K562 (cell line): Measurements from ENCODE around the gene TRNT1. TPM values are rescaled to one million over a fixed set of nuclear protein-coding genes. Genes with fewer than 3 reads are reported as not detected.

Experiments
- ATAC-seq: fragments of 200-7000 bp; cut with Tn5 transposase; 3 replicates; pipeline ENCODE4 v1.9.1; 2020; ENCODE audit warnings: moderate library complexity
- BruUV-seq: library from RNA; stranded (reverse); fragments of 400-500 nt; replicated peaks from 2 replicates; lab custom pipeline; 2021; lab: Mats Ljungman, UMichigan
- CTCF ChIA-PET: fragments of 300-600 bp; formaldehyde crosslinking; extraction: SDS; loops from one replicate; lab custom pipeline; 2021; ENCODE audit warnings: low intra/inter-chr PET ratio; lab: Yijun Ruan, JAX
- POLR2A ChIA-PET: fragments of 300-600, 350-650 bp; sonication (Branson Sonifier 250); formaldehyde crosslinking; extraction: SDS; loops from one replicate; lab custom pipeline; 2021; ENCODE audit warnings: antibody characterized with exemption, inconsistent platforms; lab: Yijun Ruan, JAX
- DNase-seq, 4 experiments: peaks; one replicate each; pipeline versions ENCODE4 v3.0.0 to v3.0.0-alpha.2; 2011 to 2018; ENCODE audit warnings: low spot score in 3 of 4, mixed read lengths in 3 of 4; ENCODE audit errors: extremely low read depth in 1 of 4
- FAIRE-seq: peaks from 2 replicates; lab custom pipeline; 2011; peaks lifted over from hg19 to GRCh38; lab: Jason Lieb, UNC
- H2AFZ ChIP-seq: 2 replicates; pipeline ENCODE4 v1.6.0; 2011; ENCODE audit warnings: low read depth, low read length, control low read depth, inconsistent platforms
- H3K27ac ChIP-seq: fragments of 200-600 bp; 3 replicates; pipeline ENCODE4 v1.8.0; 2011; ENCODE audit warnings: low read depth, mild to moderate bottlenecking, control low read depth, inconsistent platforms, low read length, moderate library complexity, mixed read lengths; ENCODE audit errors: extremely low read depth
- H3K27me3 ChIP-seq, 2 experiments: fragments of 300-600 bp in 1 of 2; 2 replicates in 1 of 2; 3 replicates in 1 of 2; pipeline versions ENCODE4 v1.6.0 to v1.8.0; 2011; ENCODE audit warnings: inconsistent platforms in 2 of 2, low read length in 2 of 2, mild to moderate bottlenecking in 1 of 2, mixed read lengths in 1 of 2, moderate library complexity in 1 of 2; ENCODE audit not compliant: control insufficient read depth in 2 of 2, insufficient read depth in 2 of 2
- H3K36me3 ChIP-seq: fragments of 300-600 bp; 3 replicates; pipeline ENCODE4 v1.8.0; 2011; ENCODE audit warnings: mild to moderate bottlenecking, low read length, inconsistent platforms; ENCODE audit not compliant: control insufficient read depth, insufficient read depth
- H3K4me1 ChIP-seq, 2 experiments: fragments of 200-600 bp in 1 of 2; replicated peaks in 1 of 2; 2 replicates in 1 of 2; 3 replicates in 1 of 2; pipeline versions ENCODE4 v1.5.1 to v1.8.0; 2011; ENCODE audit warnings: inconsistent platforms in 2 of 2, low read length in 2 of 2, mild to moderate bottlenecking in 1 of 2, mixed read lengths in 1 of 2, moderate library complexity in 1 of 2; ENCODE audit not compliant: control insufficient read depth in 2 of 2, insufficient read depth in 2 of 2
- H3K4me2 ChIP-seq: 2 replicates; pipeline ENCODE4 v1.6.1; 2011; ENCODE audit warnings: low read length, control low read depth, inconsistent platforms, mixed read lengths; ENCODE audit not compliant: insufficient read depth
- H3K4me3 ChIP-seq: fragments of 200-600 bp; sonication (generic), shearing (Covaris generic); 2 replicates; pipeline ENCODE4 v1.5.1; 2016; ENCODE audit warnings: control low read depth, inconsistent platforms
- H3K79me2 ChIP-seq: fragments of 200-600 bp; 3 replicates; pipeline ENCODE4 v1.8.0; 2011; ENCODE audit warnings: low read length, inconsistent platforms; ENCODE audit not compliant: control insufficient read depth, insufficient read depth
- H3K9ac ChIP-seq, 2 experiments: 2 replicates each; pipeline versions ENCODE4 v1.6.0 to v1.6.1; 2011; ENCODE audit warnings: low read depth in 2 of 2, low read length in 2 of 2, control low read depth in 1 of 2, inconsistent platforms in 1 of 2, mild to moderate bottlenecking in 1 of 2, mixed read lengths in 1 of 2; ENCODE audit not compliant: insufficient read depth in 1 of 2
- H3K9me1 ChIP-seq: one replicate; pipeline ENCODE4 v1.6.0; 2011; ENCODE audit warnings: inconsistent platforms, mild to moderate bottlenecking, low read length, moderate library complexity; ENCODE audit not compliant: control insufficient read depth, insufficient read depth
- H3K9me3 ChIP-seq: replicated peaks from 2 replicates; pipeline ENCODE4 v1.5.1; 2011; ENCODE audit warnings: low read depth, low read length, inconsistent platforms; ENCODE audit not compliant: control insufficient read depth, insufficient read depth
- H4K20me1 ChIP-seq: replicated peaks from 2 replicates; pipeline ENCODE4 v1.6.1; 2011; ENCODE audit warnings: low read length, inconsistent platforms, mixed read lengths; ENCODE audit not compliant: control insufficient read depth, insufficient read depth
- ADNP ChIP-seq: fragments of 200-800 bp; sonication (Bioruptor generic); IDR thresholded peaks from 2 replicates; pipeline ENCODE4 v1.6.1; 2016; ENCODE audit warnings: missing genetic modification characterization, missing compliant biosample characterization
- BRD9 ChIP-seq: fragments of 450-650 bp; IDR thresholded peaks from 2 replicates; pipeline ENCODE4 v1.6.1; 2018; ENCODE audit warnings: low read depth; ENCODE audit not compliant: partially characterized antibody
- CTBP1 ChIP-seq: fragments of 450-650 bp; IDR thresholded peaks from 2 replicates; pipeline ENCODE4 v1.6.1; 2016; ENCODE audit warnings: borderline replicate concordance
- DACH1 ChIP-seq: fragments of 450-650 bp; IDR thresholded peaks from 2 replicates; pipeline ENCODE4 v1.6.1; 2018; ENCODE audit not compliant: partially characterized antibody
- KHSRP ChIP-seq: fragments of 450-650 bp; IDR thresholded peaks from 2 replicates; pipeline ENCODE4 v1.6.1; 2017
- MEIS2 ChIP-seq: fragments of 450-650 bp; IDR thresholded peaks from 2 replicates; pipeline ENCODE4 v1.6.1; 2014; ENCODE audit warnings: mild to moderate bottlenecking; ENCODE audit not compliant: partially characterized antibody
- POU5F1 ChIP-seq: fragments of 150-350 bp; IDR thresholded peaks from 2 replicates; pipeline ENCODE4 v1.6.1; 2014; ENCODE audit warnings: borderline replicate concordance, low read length, low read depth, mild to moderate bottlenecking; ENCODE audit not compliant: partially characterized antibody
- PTRF ChIP-seq: fragments of 450-650 bp; IDR thresholded peaks from 2 replicates; pipeline ENCODE4 v1.6.1; 2016; ENCODE audit warnings: mild to moderate bottlenecking, missing genetic modification characterization, missing compliant biosample characterization
- RCOR1 ChIP-seq, 2 experiments: IDR thresholded peaks; 2 replicates each; pipeline ENCODE4 v1.6.1; 2012; ENCODE audit warnings: low read depth in 2 of 2, low read length in 2 of 2, borderline replicate concordance in 1 of 2, improper control_type of control experiment in 1 of 2
- SMAD3 ChIP-seq: fragments of 450-650 bp; formaldehyde crosslinking; conservative IDR thresholded peaks from 2 replicates; pipeline ENCODE4 v1.4.0; 2020; ENCODE audit warnings: mild to moderate bottlenecking
- ZNF124 ChIP-seq: sonication (generic); formaldehyde crosslinking; IDR thresholded peaks from 2 replicates; pipeline ENCODE4 v1.8.1; 2022; ENCODE audit warnings: missing genetic modification reagents
- WGBS: fragments of 100-300 bp; shearing (Covaris generic); methylation state at CpG from one replicate; pipeline ENCODE4 v1.1.6; 2016; ENCODE audit warnings: low coverage, mixed read lengths; ENCODE audit not compliant: insufficient coverage; ENCODE audit errors: missing lambda C conversion rate; 5-methylcytosine and 5-hydroxymethylcytosine counted together
- in situ Hi-C: fragments of 300-500 bp; cut with MboI; formaldehyde crosslinking; loops from 4 replicates; pipeline ENCODE4 v1.15.0; 2018; ENCODE audit warnings: inconsistent platforms, mixed read lengths
- intact Hi-C: fragments of 100-400 bp; cut with micrococcal nuclease; formaldehyde crosslinking; loops from 2 replicates; pipeline ENCODE4 v1.14.2; 2022
- polyA plus RNA-seq, 8 experiments: library from polyadenylated mRNA; depleted of rRNA in 4 of 8; stranded (reverse) in 5 of 8; unstranded in 3 of 8; fragments of >200 nt; fragmentation: Nextera tagmentation in 2 of 8; fragmentation: Illumina TruSeq in 1 of 8; extraction: Ambion mirVana in 2 of 8; extraction: Trizol in 1 of 8; gene quantifications; 2 replicates each; pipeline versions ENCODE4 v1.2.1 to v1.2.3, GENCODE V29; 2011 to 2014; ENCODE audit warnings: inconsistent platforms in 1 of 8, missing spikeins in 1 of 8
- total RNA-seq, 7 experiments: library from RNA; depleted of rRNA in 6 of 7; stranded (reverse); fragments of >200 nt in 6 of 7; fragmentation: Illumina TruSeq in 2 of 7; extraction: Trizol in 2 of 7; gene quantifications; 2 replicates each; pipeline versions ENCODE4 v1.2.1 to v1.2.3, GENCODE V29; 2011 to 2021; ENCODE audit warnings: low replicate concordance in 1 of 7
- TF ChIP-seq, protein P1 (sequence below): sonication (generic); formaldehyde crosslinking; IDR thresholded peaks from 2 replicates; pipeline ENCODE4 v1.8.0; 2023; ENCODE audit warnings: mild to moderate bottlenecking, missing genetic modification reagents
- TF ChIP-seq, protein P2 (sequence below): sonication (generic); formaldehyde crosslinking; IDR thresholded peaks from 2 replicates; pipeline ENCODE4 v1.5.0; 2020; ENCODE audit warnings: missing genetic modification reagents

Gene TRNT1
- total and polyA plus RNA-seq, 9 of the 15 experiments (the other 6 are each of a cell fraction or from before 2014, with no cell fraction given) = 38.1 to 58.2 (median 47.4) TPM

DNA sequence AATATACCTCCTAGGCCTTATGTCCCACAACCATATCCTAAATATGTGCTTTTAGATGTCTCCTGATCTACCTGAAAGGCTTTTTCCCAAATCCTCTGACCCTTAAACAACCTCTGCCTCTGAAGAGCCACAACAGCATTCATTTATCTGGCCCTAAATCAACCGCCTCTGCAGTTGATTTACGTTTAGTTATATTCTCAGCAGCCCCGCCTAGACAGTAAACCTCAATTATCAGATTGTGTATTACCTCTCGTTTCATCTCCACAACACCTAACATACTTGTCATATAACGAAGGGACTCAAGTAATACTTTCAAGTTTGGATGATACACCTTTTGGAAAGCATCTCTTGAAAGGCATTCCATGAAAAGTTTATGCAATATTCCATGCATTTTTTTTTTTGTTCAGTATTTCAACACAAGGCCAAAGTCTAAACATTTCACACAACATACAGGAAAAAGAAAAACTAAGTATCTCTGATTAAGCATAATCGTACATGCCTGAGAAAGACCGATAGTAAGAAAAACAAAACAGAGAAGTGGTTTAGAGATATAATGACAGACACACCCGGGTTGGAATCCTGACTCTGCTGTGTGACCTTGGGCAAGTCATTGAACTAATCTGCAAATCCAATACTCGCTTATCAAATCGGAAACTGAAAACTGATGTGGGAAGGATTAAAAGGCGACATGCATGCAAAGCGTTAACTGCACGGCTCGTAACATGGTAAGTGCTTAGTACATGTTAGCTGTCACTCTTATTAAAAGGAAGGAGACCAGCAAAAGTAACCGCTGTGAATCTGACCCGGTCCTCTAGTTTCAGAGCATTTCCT lies 52.0 kb downstream of the TRNT1 start:
- peak; percentile 15 for FAIRE-seq
- CTCF ChIA-PET = interaction anchor here (0.7 kb wide), 1 partner anchor 1132 kb away, joined by 3 read pairs; no protein-coding TSS in a partner anchor
- no peak for TF ChIP-seq BRD9
- no peak for TF ChIP-seq PTRF (tag)
- TF ChIP-seq ZNF124 (CRISPR knock-in tag) = no peak
- TF ChIP-seq SMAD3 (CRISPR knock-in tag) = no peak
- TF ChIP-seq, protein P1, sequence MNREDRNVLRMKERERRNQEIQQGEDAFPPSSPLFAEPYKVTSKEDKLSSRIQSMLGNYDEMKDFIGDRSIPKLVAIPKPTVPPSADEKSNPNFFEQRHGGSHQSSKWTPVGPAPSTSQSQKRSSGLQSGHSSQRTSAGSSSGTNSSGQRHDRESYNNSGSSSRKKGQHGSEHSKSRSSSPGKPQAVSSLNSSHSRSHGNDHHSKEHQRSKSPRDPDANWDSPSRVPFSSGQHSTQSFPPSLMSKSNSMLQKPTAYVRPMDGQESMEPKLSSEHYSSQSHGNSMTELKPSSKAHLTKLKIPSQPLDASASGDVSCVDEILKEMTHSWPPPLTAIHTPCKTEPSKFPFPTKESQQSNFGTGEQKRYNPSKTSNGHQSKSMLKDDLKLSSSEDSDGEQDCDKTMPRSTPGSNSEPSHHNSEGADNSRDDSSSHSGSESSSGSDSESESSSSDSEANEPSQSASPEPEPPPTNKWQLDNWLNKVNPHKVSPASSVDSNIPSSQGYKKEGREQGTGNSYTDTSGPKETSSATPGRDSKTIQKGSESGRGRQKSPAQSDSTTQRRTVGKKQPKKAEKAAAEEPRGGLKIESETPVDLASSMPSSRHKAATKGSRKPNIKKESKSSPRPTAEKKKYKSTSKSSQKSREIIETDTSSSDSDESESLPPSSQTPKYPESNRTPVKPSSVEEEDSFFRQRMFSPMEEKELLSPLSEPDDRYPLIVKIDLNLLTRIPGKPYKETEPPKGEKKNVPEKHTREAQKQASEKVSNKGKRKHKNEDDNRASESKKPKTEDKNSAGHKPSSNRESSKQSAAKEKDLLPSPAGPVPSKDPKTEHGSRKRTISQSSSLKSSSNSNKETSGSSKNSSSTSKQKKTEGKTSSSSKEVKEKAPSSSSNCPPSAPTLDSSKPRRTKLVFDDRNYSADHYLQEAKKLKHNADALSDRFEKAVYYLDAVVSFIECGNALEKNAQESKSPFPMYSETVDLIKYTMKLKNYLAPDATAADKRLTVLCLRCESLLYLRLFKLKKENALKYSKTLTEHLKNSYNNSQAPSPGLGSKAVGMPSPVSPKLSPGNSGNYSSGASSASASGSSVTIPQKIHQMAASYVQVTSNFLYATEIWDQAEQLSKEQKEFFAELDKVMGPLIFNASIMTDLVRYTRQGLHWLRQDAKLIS (CRISPR knock-in tag) = 0 out of 2 replicates have a peak, but pooled peaks have one; percentile 29
- TF ChIP-seq, protein P2, sequence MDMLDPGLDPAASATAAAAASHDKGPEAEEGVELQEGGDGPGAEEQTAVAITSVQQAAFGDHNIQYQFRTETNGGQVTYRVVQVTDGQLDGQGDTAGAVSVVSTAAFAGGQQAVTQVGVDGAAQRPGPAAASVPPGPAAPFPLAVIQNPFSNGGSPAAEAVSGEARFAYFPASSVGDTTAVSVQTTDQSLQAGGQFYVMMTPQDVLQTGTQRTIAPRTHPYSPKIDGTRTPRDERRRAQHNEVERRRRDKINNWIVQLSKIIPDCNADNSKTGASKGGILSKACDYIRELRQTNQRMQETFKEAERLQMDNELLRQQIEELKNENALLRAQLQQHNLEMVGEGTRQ (CRISPR knock-in tag) = no peak
- TF ChIP-seq MEIS2 = peak; percentile 47
- TF ChIP-seq KHSRP = no peak
- 0 out of 4 replicates have a peak, but pooled peaks of 1 of the 2 experiments have one; percentile 2 for TF ChIP-seq RCOR1 (IDR thresholded peaks at IDR 0.05; ENCODE audit: borderline replicate concordance in 1 of 2, low read depth in 2 of 2, low read length in 2 of 2)
- TF ChIP-seq DACH1 = no peak
- TF ChIP-seq POU5F1 = no peak
- no peak for TF ChIP-seq ADNP
- TF ChIP-seq CTBP1 = no peak

More for the DNA sequence above, 52.0 kb downstream of the TRNT1 start:
- 2% methylated on average over 16 of the region's 16 CpGs for WGBS
- Histone ChIP-seq H3K9ac (peak overlapping the region; percentile 84 to 99), H3K4me2 (peak overlapping the region; percentile 96), H3K27me3 (no peaks in the 10 kb centered on the region; a peak in 1 of 5 replicates), H4K20me1 (no peaks in the 10 kb centered on the region; the same call in 1 of the 2 replicates), H3K27ac (peak overlapping the region; percentile 79), H3K4me1 (peaks cover 4 to 18% of the 10 kb centered on the region in 2 experiments; a peak in 3 of 5 replicates), H3K4me3 (peak overlapping the region; percentile 80), H3K9me1 (no peaks in the 10 kb centered on the region), H3K79me2 (peaks cover 40% of the 10 kb centered on the region), H2AFZ (peak overlapping the region; percentile 99), H3K36me3 (peaks cover 19% of the 10 kb centered on the region; the same call in 2 of the 3 replicates), H3K9me3 (no peaks in the 10 kb centered on the region)
- ATAC-seq (peak; percentile 7), DNase-seq (peak in 1 of 4 experiments; percentile 27)
- intact Hi-C loops (loop anchor here (10.0 kb wide), 1 partner anchor 144 kb away; no protein-coding TSS in a partner anchor), in situ Hi-C loops (no loop called here)
- TSS peak; percentile 56 for BruUV-seq
- POLR2A ChIA-PET = interaction anchor here (0.6 to 1.3 kb wide), 7 partner anchors 9 to 1123 kb away, joined by 3 to 5 read pairs (median 3); no protein-coding TSS in a partner anchor
